GM21423 (cell line): Measurements from ENCODE around the gene BHMT2.

Experiments used
- ATAC-seq: cut with Tn5 transposase; IDR thresholded peaks from one replicate; pipeline ENCODE4 v1.9.1; 2021; ENCODE audit warnings: mild to moderate bottlenecking, moderate library complexity; ENCODE audit not compliant: unreplicated experiment

The BHMT2 gene

DNA sequence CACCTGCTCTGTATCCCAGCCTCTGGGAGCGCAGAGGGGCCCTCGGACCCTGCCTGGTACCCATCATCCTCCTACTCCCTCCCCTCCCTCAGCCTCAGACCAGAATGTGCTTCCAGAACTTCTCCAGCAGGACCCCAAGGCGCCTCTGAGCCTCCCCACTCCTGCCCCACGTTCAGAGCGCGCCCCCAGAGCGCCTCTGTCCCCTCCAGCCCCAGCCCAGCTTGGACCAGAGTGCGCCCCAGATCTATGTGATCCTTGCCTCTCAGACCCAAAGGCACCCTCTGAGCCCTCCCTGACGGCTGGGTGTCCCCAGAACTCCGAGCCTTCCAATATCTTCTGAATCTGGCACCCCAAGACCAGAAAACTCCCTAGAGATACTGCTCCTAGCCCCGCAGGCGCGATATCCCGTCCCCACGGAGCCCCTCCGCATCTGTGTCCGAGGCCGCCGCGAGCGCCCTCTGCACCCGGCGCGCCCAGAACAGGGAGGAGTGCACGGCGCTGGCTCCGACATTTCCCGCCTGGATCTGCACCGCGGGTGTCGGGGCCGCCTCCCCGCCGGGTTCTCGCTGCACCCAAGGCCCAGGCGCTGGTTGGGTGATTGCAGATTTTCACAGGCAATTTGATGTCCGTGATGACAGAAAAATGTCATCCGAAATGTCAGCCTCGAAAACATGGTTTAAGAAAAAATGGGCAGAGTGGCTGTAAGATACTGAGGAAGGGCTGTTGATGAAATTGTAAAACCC lies 42.6 kb downstream of the BHMT2 start:
- ATAC-seq: no peak

DNA sequence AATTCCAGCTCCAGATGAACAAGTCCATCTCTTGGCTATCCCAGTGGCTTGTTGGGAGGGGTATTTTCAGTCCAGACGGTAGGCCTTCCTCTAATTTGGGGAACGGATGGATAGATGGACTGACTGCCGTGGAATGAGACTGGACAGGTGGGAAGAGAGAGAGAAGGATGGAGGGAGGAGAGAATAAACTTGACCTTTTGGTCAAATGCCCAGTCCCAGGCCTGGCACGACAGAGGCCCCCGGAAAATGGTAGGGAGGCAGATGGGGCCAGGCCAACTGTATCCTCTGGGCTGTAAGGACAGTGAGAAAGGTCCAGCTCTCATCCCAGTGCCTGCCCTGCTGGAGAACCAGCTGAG lies 43.1 kb downstream of the BHMT2 start:
- ATAC-seq: no peak

DNA sequence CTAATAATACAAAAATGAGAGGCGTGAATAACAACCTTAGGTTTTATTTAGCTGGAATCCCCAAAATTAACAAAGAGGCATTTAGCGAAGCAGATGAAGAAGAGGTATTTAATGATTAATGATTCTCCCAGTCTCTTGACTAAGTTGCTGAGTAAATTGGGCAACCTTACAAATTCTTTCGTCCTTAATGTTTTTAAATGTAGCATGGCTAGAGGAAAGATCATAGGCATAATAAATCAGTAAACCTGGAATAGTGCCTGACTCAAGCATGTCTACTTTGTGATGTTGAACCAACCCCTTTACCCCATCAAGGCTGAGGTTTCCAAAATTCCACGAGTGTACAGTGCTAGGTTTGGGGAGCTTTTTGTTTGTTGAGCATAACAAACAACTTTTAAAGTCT lies 49.9 kb downstream of the BHMT2 start:
- ATAC-seq: no peak

DNA sequence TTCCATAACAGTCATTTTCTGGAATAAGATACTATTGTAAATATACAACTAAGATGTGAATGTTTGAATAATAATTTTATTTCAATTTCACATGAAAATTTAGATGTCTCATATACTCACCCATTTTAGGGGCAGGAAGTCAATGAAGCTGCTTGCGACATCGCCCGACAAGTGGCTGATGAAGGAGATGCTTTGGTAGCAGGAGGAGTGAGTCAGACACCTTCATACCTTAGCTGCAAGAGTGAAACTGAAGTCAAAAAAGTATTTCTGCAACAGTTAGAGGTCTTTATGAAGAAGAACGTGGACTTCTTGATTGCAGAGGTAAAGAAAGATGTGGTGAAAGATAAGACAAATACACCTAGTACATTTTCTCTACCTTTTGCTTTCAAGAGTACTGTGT lies 50.7 kb downstream of the BHMT2 start:
- ATAC-seq: no peak

DNA sequence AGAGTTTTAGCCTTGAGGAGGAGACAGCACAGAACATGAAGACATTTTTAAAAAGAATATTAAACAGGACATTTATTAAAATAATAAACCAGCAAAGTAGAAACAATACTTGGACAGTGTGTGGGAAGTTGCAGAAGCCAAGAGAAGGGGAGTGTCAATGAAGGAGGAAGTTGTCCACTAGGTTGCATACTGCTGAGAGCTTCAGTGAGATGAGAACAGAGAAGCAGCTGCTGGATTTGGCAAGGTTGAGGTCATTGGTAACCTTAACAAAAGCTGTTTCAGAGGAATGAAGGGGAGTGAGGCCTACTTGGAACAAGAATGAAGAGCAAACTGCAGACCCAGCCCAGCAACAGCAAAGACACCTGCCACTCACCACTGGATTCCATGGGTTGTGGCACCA lies 53.4 kb downstream of the BHMT2 start:
- ATAC-seq: no peak

DNA sequence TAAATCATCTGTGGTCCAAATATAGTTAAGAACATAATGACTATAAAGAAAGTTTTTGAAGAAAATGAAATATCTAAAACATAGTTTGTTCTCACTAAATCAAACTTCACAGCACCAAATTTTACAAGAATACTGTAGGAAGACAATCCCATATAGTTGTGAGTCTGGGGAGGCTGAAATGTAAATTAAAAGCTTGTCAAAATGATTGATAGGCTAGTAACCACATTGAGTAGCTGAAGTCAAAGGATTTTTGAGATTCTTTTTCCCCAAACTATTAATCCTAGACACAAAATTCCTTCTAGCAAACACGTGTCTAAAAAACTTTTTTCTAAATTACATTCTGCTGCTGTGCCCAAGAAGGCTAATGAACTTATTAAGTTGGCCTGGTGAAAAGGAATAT lies 55.0 kb downstream of the BHMT2 start:
- ATAC-seq: no peak

DNA sequence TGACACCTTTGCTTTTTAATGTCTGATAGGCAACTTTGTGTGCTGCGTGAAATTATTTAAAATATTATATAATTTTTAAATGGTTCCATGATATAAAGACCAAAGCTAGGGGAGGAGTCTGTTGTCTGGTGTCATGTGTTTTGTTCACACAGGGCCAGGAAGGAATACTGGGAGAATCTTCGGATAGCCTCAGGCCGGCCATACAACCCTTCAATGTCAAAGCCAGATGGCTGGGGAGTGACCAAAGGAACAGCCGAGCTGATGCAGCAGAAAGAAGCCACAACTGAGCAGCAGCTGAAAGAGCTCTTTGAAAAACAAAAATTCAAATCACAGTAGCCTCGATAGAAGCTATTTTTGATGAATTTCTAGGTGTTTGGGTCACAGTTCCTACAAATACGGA lies 61.2 kb downstream of the BHMT2 start:
- ATAC-seq: no peak

DNA sequence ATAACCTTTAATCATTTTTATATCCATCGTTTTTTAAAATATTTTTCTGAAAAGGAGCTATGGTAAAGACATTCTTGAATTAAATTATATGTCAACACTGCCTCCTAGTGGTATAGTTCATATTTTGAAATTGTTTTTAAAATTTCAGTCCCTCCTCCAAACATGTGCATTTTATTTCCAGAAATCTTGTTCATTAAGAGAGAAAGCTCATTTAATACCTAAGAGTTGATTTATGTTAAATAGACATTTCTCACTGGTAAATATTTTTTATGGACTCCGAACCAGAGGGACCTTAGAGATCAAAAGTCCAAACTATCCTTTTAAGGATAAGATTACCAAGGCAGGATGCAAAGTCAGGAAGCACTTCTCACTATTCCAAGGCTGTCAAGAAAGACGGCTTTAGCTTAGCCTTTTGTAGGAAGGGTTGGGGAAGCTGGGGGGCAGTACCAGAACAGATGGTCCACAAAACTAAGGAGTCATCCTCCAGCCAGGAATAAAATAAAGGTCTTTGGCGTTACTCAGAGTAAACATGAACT lies 63.6 kb downstream of the BHMT2 start:
- no peak for ATAC-seq

DNA sequence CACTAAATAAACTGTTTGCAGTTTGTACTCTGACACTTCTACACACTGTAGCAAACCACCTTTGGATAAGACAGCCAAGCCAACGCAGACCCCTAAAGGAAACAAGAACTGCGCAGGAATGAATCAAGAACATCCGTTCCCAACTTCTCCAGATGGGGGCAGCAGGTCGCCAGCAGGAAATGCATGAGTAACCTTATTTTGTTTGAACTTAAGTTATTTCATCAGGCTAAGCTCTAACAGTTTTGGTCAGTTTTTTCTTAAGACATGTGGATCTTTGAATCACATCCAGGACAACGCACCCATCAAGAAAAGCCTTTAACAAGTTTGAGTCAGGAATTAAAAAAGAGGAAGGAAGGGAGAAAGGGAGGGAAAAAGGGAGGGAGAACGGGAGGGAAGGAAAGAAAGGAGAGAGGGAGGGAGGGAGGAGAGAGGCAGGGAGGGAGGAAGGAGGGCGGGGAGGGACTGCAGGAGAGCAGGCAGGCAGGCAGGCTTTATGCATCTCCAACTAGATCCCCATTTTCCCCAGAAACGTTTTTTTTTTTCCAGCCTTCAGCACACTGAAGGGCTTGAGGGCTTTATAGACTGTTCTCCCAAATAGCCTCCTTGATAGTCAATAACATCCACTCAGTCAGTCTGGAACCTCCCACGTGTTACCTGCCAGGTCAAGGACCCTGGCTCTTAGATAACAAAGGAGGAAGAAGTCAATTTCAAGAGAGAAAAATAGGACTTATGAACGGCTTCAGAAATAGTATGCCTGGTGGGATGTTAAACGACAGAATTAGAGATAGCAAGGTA lies 64.3 kb downstream of the BHMT2 start:
- no peak for ATAC-seq

DNA sequence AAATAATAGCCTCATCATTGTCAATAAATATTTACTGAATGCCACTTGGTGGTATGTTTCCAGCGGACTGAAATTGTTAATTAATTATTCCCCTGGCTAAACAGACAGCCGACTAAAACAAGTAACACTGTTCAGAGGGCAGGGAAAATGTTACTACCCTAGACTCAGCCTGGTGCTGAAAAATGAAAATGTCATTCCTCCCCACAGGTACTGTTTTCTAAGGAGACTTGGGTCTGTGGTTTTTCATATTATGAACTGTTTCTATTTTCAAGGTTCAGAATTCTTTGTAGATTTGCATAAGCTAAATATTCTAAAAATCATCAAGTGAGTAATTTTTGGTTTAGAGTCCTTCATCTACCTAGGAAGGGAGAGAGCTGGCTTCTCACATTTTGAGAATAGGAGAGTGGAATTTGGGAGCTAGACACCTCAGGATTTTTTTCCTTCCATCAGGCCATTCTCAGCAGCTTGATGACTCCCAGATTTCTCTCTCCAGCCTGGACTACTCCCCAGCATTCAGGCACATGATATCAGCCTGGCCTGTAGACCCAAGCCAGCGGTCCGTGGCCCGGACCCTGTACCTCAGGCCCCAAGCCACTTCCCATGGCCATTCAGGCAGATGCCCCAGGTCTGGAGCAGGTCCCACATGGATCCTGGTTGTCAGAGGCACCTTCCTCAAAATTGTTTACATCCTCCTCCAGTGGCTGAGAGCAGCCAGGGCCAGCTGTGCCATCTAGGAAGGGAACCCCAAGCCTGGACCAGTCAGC lies 66.4 kb downstream of the BHMT2 start:
- ATAC-seq: no peak

DNA sequence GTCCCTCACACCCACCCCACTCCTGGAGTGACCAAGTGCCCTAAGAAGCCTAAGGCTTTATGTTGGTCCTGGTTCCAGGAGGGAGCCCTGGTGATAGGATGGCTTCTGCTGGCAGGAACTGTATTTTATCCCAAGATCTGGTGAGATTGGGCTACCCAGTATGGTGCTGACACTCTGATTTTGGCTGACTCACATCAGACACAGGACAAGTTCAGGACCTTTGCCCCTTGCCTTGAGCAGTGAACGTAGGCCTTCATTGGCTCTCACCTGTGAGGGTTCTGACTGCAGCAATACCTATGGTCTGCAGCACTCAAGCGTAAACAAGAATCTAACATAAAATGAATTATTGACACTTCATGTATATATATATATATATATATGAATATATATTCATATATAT lies 67.1 kb downstream of the BHMT2 start:
- no peak for ATAC-seq
